Liver (tissue), 3 donors: Measurements from ENCODE around the gene NCR1.

ENCODE experiments used
- FOXA1 ChIP-seq: IDR thresholded peaks from 2 replicates; pipeline ENCODE4 v1.6.1; 2016; ENCODE audit warnings: antibody characterized with exemption
- GABPA ChIP-seq, 2 donors: IDR thresholded peaks in 1 of 2; conservative IDR thresholded peaks in 1 of 2; 2 replicates each; pipeline ENCODE4 v1.6.1; 2016; ENCODE audit warnings: antibody characterized with exemption in 2 of 2, mild to moderate bottlenecking in 1 of 2, moderate library complexity in 1 of 2
- JUND ChIP-seq, 2 donors: IDR thresholded peaks; 2 replicates each; pipeline ENCODE4 v1.6.1; 2016; ENCODE audit warnings: antibody characterized with exemption in 2 of 2
- RAD21 ChIP-seq, 2 donors: IDR thresholded peaks; 2 replicates each; pipeline ENCODE4 v1.6.1; 2016; ENCODE audit warnings: antibody characterized with exemption in 2 of 2, mild to moderate bottlenecking in 2 of 2
- RXRA ChIP-seq, 2 donors: IDR thresholded peaks; 2 replicates each; pipeline ENCODE4 v1.6.1; 2017 to 2018; ENCODE audit warnings: antibody characterized with exemption in 2 of 2, mild to moderate bottlenecking in 1 of 2
- TF ChIP-seq, protein P1 (sequence below): fragments of 150-350 bp; IDR thresholded peaks from 2 replicates; pipeline ENCODE4 v1.5.1; 2017; ENCODE audit warnings: improper control_type of control experiment, low read depth, low read length; ENCODE audit not compliant: missing input control
- TF ChIP-seq, protein P2 (sequence below): IDR thresholded peaks from 2 replicates; pipeline ENCODE4 v1.6.1; 2016; ENCODE audit warnings: antibody characterized with exemption
- donor health status: healthy.
- donor health status: healthy.

DNA sequence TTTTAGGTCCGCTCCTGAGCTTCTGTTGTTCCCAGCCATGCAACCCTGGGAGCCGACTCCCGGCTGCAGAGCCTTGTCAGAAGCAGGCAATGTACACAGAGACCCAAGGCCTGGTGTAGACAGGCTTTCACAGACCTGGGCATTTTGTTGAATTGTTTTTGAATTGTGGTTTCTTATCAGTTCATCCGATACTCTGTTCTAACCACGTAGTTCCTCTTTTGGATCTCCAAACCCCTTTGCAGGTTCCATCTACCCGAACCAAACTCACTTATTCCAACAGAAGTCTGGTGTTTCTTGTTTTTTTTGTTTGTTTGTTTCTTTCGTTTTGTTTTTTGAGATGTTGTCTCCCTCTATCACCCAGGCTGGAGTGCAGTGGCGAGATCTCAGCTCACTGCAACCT lies 53.9 kb downstream of the NCR1 start:
- TF ChIP-seq, protein P1, sequence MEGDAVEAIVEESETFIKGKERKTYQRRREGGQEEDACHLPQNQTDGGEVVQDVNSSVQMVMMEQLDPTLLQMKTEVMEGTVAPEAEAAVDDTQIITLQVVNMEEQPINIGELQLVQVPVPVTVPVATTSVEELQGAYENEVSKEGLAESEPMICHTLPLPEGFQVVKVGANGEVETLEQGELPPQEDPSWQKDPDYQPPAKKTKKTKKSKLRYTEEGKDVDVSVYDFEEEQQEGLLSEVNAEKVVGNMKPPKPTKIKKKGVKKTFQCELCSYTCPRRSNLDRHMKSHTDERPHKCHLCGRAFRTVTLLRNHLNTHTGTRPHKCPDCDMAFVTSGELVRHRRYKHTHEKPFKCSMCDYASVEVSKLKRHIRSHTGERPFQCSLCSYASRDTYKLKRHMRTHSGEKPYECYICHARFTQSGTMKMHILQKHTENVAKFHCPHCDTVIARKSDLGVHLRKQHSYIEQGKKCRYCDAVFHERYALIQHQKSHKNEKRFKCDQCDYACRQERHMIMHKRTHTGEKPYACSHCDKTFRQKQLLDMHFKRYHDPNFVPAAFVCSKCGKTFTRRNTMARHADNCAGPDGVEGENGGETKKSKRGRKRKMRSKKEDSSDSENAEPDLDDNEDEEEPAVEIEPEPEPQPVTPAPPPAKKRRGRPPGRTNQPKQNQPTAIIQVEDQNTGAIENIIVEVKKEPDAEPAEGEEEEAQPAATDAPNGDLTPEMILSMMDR = no peak
- TF ChIP-seq RXRA (IDR thresholded peaks at IDR 0.05) (no peak), JUND (IDR thresholded peaks at IDR 0.05) (no peak), GABPA (IDR thresholded peaks at IDR 0.05 in 1 of 2, conservative IDR thresholded peaks at IDR 0.05 in 1 of 2) (no peak), RAD21 (IDR thresholded peaks at IDR 0.05) (no peak), FOXA1 (no peak)
- TF ChIP-seq, protein P2, sequence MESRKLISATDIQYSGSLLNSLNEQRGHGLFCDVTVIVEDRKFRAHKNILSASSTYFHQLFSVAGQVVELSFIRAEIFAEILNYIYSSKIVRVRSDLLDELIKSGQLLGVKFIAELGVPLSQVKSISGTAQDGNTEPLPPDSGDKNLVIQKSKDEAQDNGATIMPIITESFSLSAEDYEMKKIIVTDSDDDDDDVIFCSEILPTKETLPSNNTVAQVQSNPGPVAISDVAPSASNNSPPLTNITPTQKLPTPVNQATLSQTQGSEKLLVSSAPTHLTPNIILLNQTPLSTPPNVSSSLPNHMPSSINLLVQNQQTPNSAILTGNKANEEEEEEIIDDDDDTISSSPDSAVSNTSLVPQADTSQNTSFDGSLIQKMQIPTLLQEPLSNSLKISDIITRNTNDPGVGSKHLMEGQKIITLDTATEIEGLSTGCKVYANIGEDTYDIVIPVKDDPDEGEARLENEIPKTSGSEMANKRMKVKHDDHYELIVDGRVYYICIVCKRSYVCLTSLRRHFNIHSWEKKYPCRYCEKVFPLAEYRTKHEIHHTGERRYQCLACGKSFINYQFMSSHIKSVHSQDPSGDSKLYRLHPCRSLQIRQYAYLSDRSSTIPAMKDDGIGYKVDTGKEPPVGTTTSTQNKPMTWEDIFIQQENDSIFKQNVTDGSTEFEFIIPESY = no peak
